ENCODE data around the gene NFYC. TPM values are rescaled to one million over a fixed set of nuclear protein-coding genes. Genes with fewer than 3 reads are reported as not detected.
A peak's percentile ranks its signal among the peaks of the same experiment; 100 is the strongest.

NFYC gene
- total RNA-seq, 1 donor from 2014 or later, result 51.1 TPM

DNA sequence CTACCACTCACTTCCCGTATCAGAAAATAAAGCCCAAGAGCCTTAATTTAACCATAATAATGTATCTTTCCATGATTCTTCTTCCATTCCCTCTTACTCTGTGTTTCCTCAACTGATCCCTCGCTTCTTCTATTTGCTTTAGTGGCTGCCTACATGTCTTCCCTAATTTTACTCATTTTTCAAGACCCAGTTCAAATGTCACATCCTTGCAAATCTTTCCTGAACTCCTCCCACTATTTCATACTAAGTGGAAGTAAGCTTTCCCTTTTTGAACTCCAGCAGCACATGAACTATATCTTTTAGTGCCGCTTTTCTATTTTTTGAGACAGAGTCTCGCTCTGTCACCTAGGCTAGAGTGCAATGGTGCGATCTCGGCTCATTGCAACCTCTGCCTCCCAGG, 3.8 kb upstream of the NFYC start:
- no peak overlapping the region for H2AFZ ChIP-seq (ENCODE audit: low read depth, low read length)
- H3K27me3 ChIP-seq (ENCODE audit: insufficient read depth, low read length), result no peaks in the 10 kb centered on the region
- H3K9ac ChIP-seq (ENCODE audit: low read length), result no peak overlapping the region
- no peak overlapping the region for H3K27ac ChIP-seq (ENCODE audit: low read depth, low read length)
- peaks cover 11% of the 10 kb centered on the region for H3K4me1 ChIP-seq (ENCODE audit: insufficient read depth, low read length)
- H3K4me1 Mint-ChIP-seq (ENCODE audit: low read depth, unreplicated experiment), result peaks cover 3% of the 10 kb centered on the region
- H3K27me3 Mint-ChIP-seq (ENCODE audit: low read depth, unreplicated experiment), result no peaks in the 10 kb centered on the region
- TF ChIP-seq, protein P1, sequence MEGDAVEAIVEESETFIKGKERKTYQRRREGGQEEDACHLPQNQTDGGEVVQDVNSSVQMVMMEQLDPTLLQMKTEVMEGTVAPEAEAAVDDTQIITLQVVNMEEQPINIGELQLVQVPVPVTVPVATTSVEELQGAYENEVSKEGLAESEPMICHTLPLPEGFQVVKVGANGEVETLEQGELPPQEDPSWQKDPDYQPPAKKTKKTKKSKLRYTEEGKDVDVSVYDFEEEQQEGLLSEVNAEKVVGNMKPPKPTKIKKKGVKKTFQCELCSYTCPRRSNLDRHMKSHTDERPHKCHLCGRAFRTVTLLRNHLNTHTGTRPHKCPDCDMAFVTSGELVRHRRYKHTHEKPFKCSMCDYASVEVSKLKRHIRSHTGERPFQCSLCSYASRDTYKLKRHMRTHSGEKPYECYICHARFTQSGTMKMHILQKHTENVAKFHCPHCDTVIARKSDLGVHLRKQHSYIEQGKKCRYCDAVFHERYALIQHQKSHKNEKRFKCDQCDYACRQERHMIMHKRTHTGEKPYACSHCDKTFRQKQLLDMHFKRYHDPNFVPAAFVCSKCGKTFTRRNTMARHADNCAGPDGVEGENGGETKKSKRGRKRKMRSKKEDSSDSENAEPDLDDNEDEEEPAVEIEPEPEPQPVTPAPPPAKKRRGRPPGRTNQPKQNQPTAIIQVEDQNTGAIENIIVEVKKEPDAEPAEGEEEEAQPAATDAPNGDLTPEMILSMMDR (IDR thresholded peaks at IDR 0.05; ENCODE audit: insufficient read depth, low read depth, low read length), result no peak
- no peak for TF ChIP-seq EZH2 (IDR thresholded peaks at IDR 0.05; ENCODE audit: insufficient read depth, low read length)
- peaks cover 10% of the 10 kb centered on the region for H4K20me1 ChIP-seq (ENCODE audit: insufficient read depth, low read length)
- no peak overlapping the region for H3K4me2 ChIP-seq (ENCODE audit: low read length)
- no peak overlapping the region for H3K4me3 ChIP-seq (ENCODE audit: insufficient read depth, low read depth, low read length)
- no peak overlapping the region for H3K4me3 Mint-ChIP-seq (ENCODE audit: unreplicated experiment)
- no peak overlapping the region for H3K27ac Mint-ChIP-seq (ENCODE audit: unreplicated experiment)
- FAIRE-seq, result no peak
- H3K9me3 Mint-ChIP-seq (ENCODE audit: unreplicated experiment), result no peaks in the 10 kb centered on the region
- peaks cover 5% of the 10 kb centered on the region for H3K36me3 Mint-ChIP-seq (ENCODE audit: low read depth, unreplicated experiment)
- no peaks in the 10 kb centered on the region for H3K9me3 ChIP-seq (ENCODE audit: insufficient read depth, low read depth, low read length)
- H3K36me3 ChIP-seq (ENCODE audit: insufficient read depth, low read length), result no peaks in the 10 kb centered on the region
- no peak for DNase-seq (ENCODE audit: low read depth)
- H3K79me2 ChIP-seq (ENCODE audit: insufficient read depth, low read length), result peaks cover 33% of the 10 kb centered on the region

DNA sequence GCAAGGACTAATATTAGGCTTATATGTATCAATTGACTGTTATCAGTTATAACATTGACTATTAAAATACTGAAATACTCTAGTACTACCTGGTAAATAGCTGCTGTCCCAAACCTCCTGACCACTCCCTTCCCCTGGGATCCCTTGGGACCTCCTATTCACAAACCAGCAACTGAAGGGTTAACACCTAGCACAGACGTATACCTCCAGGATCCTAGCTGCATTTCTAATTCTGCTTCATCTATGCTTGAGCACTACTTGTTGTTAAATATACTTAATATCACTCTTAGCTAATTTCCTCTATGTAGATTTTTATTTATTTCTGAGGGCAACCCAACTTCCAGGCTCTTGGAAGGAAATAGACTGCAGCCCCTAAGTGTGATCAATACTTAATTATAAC, 1.8 kb upstream of the NFYC start:
- H3K27ac Mint-ChIP-seq (ENCODE audit: unreplicated experiment), result no peak overlapping the region
- Histone ChIP-seq H2AFZ (ENCODE audit: low read depth, low read length) (no peak overlapping the region), H3K27ac (ENCODE audit: low read depth, low read length) (no peak overlapping the region), H3K9ac (ENCODE audit: low read length) (no peak overlapping the region), H3K4me1 (ENCODE audit: insufficient read depth, low read length) (peaks cover 12% of the 10 kb centered on the region), H3K9me3 (ENCODE audit: insufficient read depth, low read depth, low read length) (no peaks in the 10 kb centered on the region), H4K20me1 (ENCODE audit: insufficient read depth, low read length) (peaks cover 21% of the 10 kb centered on the region), H3K36me3 (ENCODE audit: insufficient read depth, low read length) (no peaks in the 10 kb centered on the region), H3K4me3 (ENCODE audit: insufficient read depth, low read depth, low read length) (no peak overlapping the region), H3K27me3 (ENCODE audit: insufficient read depth, low read length) (no peaks in the 10 kb centered on the region), H3K79me2 (ENCODE audit: insufficient read depth, low read length) (peaks cover 54% of the 10 kb centered on the region), H3K4me2 (ENCODE audit: low read length) (no peak overlapping the region)
- peaks cover 12% of the 10 kb centered on the region for H3K4me1 Mint-ChIP-seq (ENCODE audit: low read depth, unreplicated experiment)
- H3K4me3 Mint-ChIP-seq (ENCODE audit: unreplicated experiment), result peak overlapping the region; percentile 40
- no peak for FAIRE-seq
- H3K27me3 Mint-ChIP-seq (ENCODE audit: low read depth, unreplicated experiment), result no peaks in the 10 kb centered on the region
- no peaks in the 10 kb centered on the region for H3K9me3 Mint-ChIP-seq (ENCODE audit: unreplicated experiment)
- peaks cover 5% of the 10 kb centered on the region for H3K36me3 Mint-ChIP-seq (ENCODE audit: low read depth, unreplicated experiment)
- DNase-seq (ENCODE audit: low read depth), result no peak
- TF ChIP-seq EZH2 (IDR thresholded peaks at IDR 0.05; ENCODE audit: insufficient read depth, low read length), result no peak
- TF ChIP-seq, protein P1 (IDR thresholded peaks at IDR 0.05; ENCODE audit: insufficient read depth, low read depth, low read length), result no peak

DNA sequence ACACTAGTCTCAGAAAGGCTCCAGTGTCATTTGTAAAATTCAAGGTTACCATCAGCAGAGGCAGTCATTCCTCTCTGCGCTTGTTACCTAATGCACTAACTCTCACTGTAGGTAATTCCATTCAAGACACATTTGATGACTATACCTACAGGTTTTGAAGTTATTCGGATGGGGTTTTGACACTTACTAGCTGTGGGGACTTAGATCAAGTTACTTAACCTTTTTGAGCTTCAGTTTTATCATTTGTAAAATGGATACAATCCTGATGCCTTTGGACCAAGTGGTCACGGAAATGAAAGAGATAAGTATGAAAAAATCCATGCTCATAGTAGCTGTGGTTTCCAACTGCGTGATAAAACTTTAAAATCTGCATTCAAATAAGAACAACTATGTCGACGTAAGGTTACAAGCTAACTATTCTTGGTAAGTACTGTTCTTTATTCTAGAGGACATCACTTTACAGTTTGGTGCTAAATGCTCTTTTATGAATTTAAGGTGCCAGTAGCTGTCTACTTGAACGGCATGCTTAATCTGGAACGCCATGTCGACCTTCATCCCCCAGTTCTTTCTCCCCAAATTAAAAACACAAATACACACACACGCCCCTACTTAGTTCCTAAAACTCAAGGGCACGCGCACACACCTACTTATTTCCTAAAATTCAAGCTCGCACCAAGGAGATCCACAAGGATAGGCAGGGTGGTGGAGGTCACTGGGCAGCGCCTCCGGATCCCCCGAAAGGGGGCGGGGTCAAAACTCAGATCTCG, 550 bp upstream of the NFYC start:
- no peak for FAIRE-seq
- H3K9ac ChIP-seq (ENCODE audit: low read length), result peak overlapping the region; percentile 99

More for the DNA sequence above, 550 bp upstream of the NFYC start:
- Histone ChIP-seq H2AFZ (ENCODE audit: low read depth, low read length) (peak overlapping the region; percentile 53), H3K4me2 (ENCODE audit: low read length) (peak overlapping the region; percentile 100), H3K27ac (ENCODE audit: low read depth, low read length) (peak overlapping the region; percentile 97), H3K79me2 (ENCODE audit: insufficient read depth, low read length) (peaks cover 66% of the 10 kb centered on the region), H3K27me3 (ENCODE audit: insufficient read depth, low read length) (no peaks in the 10 kb centered on the region), H3K4me3 (ENCODE audit: insufficient read depth, low read depth, low read length) (peak overlapping the region; percentile 90), H3K36me3 (ENCODE audit: insufficient read depth, low read length) (no peaks in the 10 kb centered on the region), H3K4me1 (ENCODE audit: insufficient read depth, low read length) (peaks cover 12% of the 10 kb centered on the region), H4K20me1 (ENCODE audit: insufficient read depth, low read length) (peaks cover 21% of the 10 kb centered on the region), H3K9me3 (ENCODE audit: insufficient read depth, low read depth, low read length) (no peaks in the 10 kb centered on the region)
- TF ChIP-seq, protein P1 (IDR thresholded peaks at IDR 0.05; ENCODE audit: insufficient read depth, low read depth, low read length), result no peak
- no peak for TF ChIP-seq EZH2 (IDR thresholded peaks at IDR 0.05; ENCODE audit: insufficient read depth, low read length)
- Mint-ChIP-seq H3K27ac (ENCODE audit: unreplicated experiment) (peak overlapping the region; percentile 93), H3K27me3 (ENCODE audit: low read depth, unreplicated experiment) (no peaks in the 10 kb centered on the region), H3K9me3 (ENCODE audit: unreplicated experiment) (no peaks in the 10 kb centered on the region), H3K36me3 (ENCODE audit: low read depth, unreplicated experiment) (peaks cover 2% of the 10 kb centered on the region), H3K4me3 (ENCODE audit: unreplicated experiment) (peak overlapping the region; percentile 93), H3K4me1 (ENCODE audit: low read depth, unreplicated experiment) (peaks cover 13% of the 10 kb centered on the region)
- no peak for DNase-seq (ENCODE audit: low read depth)

Measured in astrocyte (in vitro differentiated cells and primary cell).